ENCODE results near the gene EDAR. TPM values are rescaled to one million over a fixed set of nuclear protein-coding genes. Genes with fewer than 3 reads are reported as not detected.
A peak's percentile ranks its signal among the peaks of the same experiment; 100 is the strongest.

Gene EDAR
- total and polyA plus RNA-seq, 8 donors = 0.47 to 8.1 (median 5.9) TPM; not detected in 1

GRCh38 chr2:108958002-108958401 lies 31.0 kb downstream of the EDAR start:
- no peak for DNase-seq
- TF ChIP-seq CTCF (IDR thresholded peaks at IDR 0.05) = no peak
- no peak for ATAC-seq
- Histone ChIP-seq H3K4me1 (no peaks in the 10 kb centered on the region), H3K4me3 (no peak overlapping the region), H3K9me3 (peaks cover 0 to under 1% of the 10 kb centered on the region in 2 donors), H3K27me3 (no peaks in the 10 kb centered on the region), H3K36me3 (no peaks in the 10 kb centered on the region), H3K27ac (no peak overlapping the region)
- intact Hi-C loops (cut with DNase I) = no loop called here

DNA sequence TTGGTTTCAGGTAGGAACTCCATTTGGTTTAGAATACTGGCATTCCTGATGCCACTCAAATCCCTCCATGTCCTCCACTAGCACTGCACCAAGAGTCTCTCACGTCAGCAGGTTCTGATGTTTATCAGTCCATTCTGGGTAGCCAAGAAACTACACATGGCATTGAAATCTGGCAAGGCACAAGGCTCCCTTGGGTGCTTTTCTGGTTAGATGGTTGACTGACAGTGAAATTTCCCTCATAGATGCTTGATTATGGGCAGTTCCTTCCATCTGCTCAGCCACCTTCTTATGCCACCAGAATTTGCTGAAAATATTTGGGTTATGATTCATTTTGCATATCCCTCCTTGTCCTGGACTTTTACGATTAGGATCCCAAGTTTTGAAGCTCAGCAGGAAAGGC lies 32.6 kb downstream of the EDAR start:
- ATAC-seq = no peak
- no peak overlapping the region for H3K4me3 ChIP-seq
- H3K9me3 ChIP-seq = peaks cover 0 to 5% of the 10 kb centered on the region in 2 donors
- no peaks in the 10 kb centered on the region for H3K36me3 ChIP-seq
- DNase-seq = no peak
- no peaks in the 10 kb centered on the region for H3K27me3 ChIP-seq
- intact Hi-C loops (cut with DNase I) = no loop called here
- H3K27ac ChIP-seq = no peak overlapping the region
- TF ChIP-seq CTCF (IDR thresholded peaks at IDR 0.05) = no peak
- H3K4me1 ChIP-seq = no peaks in the 10 kb centered on the region

GRCh38 chr2:108950369-108951135 lies 38.5 kb downstream of the EDAR start:
- H3K4me3 ChIP-seq = no peak overlapping the region
- no peak overlapping the region for H3K27ac ChIP-seq
- no peaks in the 10 kb centered on the region for H3K4me1 ChIP-seq
- H3K9me3 ChIP-seq = peaks cover 0 to 27% of the 10 kb centered on the region in 2 donors
- ATAC-seq (no peak), DNase-seq (no peak)
- H3K27me3 ChIP-seq = no peaks in the 10 kb centered on the region
- H3K36me3 ChIP-seq = no peaks in the 10 kb centered on the region
- no peak for TF ChIP-seq CTCF (IDR thresholded peaks at IDR 0.05)
- intact Hi-C loops (cut with DNase I) = no loop called here

DNA sequence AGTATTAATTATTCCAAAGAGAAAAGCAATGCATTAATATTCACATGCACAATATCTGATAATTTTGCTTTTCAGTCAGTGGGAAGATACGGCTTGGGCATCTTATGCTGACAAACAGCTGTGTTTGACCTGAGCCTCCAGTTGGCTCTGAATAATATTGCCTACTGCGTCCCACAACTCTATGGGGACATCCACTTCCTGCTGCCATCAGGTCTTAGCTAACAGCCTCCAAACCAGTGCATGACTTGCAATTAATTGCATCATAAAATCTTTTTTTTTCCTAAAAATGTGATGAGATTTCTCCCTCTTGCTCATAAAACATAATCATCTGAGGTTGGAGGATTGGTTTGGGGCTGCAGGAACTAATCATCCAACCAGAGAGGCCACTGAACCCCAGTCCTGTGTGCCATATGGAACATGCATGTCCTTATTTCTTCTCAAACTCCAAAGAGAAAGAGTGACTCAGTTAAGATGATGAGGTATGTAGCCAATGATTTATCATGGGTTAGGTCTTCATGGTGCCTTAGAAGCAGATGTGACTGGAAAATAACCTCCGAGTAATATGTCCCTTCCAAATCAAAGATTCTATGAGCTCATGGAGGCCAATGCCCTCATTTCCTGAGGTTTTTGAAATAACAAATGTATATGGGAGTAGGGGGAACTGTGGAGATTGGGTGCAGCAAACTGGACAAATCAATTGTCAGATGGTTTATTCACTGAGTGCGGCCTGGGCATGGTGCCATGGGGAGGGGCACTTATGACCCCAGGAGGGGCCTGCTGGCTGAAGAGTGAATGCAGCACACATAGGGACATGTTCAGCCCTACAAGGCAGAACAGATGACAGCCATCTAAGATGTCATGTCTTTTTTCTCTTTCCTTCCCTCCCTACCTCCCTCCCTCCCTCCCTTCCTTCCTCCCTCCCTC lies 39.4 kb downstream of the EDAR start:
- H3K27ac ChIP-seq = no peak overlapping the region
- H3K9me3 ChIP-seq = peaks cover 0 to 27% of the 10 kb centered on the region in 2 donors
- intact Hi-C loops (cut with DNase I) = no loop called here
- no peak overlapping the region for H3K4me3 ChIP-seq
- no peak for ATAC-seq
- no peaks in the 10 kb centered on the region for H3K4me1 ChIP-seq
- H3K27me3 ChIP-seq = no peaks in the 10 kb centered on the region
- no peaks in the 10 kb centered on the region for H3K36me3 ChIP-seq
- peak in 1 of 4 donors; percentile 50 for DNase-seq
- no peak for TF ChIP-seq CTCF (IDR thresholded peaks at IDR 0.05)

All from left lung (tissue), 10 donors.